ENCODE data around the gene FTSJ1.

Gene FTSJ1

DNA sequence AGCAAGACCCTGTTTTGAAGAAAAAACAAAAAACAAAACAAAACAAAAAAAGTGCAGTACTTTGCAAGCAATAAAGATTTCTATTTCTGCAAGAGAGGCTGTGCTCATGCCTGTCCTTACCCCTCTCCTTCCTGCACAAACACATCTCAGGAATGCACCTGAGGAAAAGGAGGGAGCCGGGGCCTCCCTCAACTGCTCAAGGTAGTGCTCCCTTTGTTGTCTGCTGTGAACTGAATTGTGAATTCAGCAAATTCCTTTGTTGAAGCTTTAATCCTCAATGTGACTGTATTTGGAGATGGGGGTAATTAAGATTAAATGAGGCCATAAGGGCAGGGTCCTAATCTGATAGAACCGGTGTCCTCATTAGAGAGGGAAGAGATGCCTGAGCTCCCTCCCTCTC is 13.9 kb downstream of the FTSJ1 start:
- in situ Hi-C loops (cut with MboI; ENCODE audit: low pct_unique_long_range_greater_than_20kb, low sequenced_read_pairs): no loop called here
- no peak for DNase-seq

- in situ Hi-C loops (cut with MboI; ENCODE audit: low pct_unique_long_range_greater_than_20kb, low sequenced_read_pairs): no loop called here
- no peak for DNase-seq
Measured at GRCh38 chrX:48490661-48491060, 14.7 kb downstream of the FTSJ1 start.

DNA sequence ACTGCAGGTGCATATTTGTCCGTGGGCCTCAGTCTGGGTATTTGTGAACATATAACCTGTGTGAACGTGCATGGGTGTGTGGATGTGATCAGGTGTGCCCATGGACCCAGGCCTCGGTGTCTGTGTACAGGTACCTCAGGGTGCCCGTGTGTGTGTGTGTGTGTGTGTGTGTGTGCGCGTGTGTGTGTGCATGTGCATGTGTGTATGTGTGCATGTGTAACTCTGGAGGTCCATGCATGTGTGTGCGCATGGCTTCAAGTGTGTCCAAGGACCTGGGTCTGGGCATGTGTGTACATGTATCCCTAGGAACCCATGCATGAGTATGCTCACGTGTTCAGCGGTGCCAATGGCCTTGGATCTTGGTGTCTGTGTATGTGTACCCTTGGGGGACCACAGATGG is 15.8 kb downstream of the FTSJ1 start:
- in situ Hi-C loops (cut with MboI; ENCODE audit: low pct_unique_long_range_greater_than_20kb, low sequenced_read_pairs): no loop called here

DNA sequence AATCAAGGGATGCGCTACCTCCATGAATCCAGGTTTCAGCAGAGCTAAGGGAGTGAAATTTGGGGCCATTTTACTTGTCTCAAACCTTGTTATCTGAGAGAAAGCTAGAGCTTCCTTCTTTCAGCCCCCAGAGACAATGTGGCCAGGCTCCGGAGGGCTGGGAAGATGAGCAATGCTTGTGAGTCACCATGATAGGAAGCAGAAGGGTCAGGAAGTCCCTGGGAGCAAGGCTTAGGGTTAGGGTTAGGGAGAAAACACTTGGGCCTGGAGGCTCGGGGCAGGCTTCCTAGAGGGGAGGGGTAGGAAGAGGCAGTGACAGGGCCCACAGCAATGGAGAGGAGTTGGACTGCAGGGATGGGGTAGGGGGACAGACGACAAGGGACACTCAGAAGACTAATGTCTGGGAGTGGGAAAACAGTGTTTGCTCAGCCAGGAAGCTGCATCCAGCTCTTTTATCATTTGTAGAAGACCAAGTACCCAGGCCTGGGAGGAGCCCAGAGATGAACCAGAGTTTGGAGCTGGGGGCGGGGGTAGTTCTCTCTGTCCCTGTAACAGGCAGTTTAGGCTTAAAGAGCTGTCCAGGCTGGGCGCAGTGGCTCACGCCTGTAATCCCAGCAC is 16.4 kb downstream of the FTSJ1 start:
- in situ Hi-C loops (cut with MboI; ENCODE audit: low pct_unique_long_range_greater_than_20kb, low sequenced_read_pairs): no loop called here
- peak; percentile 36 for DNase-seq

More for the DNA sequence above, 15.8 kb downstream of the FTSJ1 start:
- no peak for DNase-seq

- in situ Hi-C loops (cut with MboI; ENCODE audit: low pct_unique_long_range_greater_than_20kb, low sequenced_read_pairs): no loop called here
- DNase-seq: peak; percentile 48
Measured at GRCh38 chrX:48493890-48494364, 17.9 kb downstream of the FTSJ1 start.

GRCh38 chrX:48496660-48497059 is 20.7 kb downstream of the FTSJ1 start:
- DNase-seq: no peak
- in situ Hi-C loops (cut with MboI; ENCODE audit: low pct_unique_long_range_greater_than_20kb, low sequenced_read_pairs): no loop called here

DNA sequence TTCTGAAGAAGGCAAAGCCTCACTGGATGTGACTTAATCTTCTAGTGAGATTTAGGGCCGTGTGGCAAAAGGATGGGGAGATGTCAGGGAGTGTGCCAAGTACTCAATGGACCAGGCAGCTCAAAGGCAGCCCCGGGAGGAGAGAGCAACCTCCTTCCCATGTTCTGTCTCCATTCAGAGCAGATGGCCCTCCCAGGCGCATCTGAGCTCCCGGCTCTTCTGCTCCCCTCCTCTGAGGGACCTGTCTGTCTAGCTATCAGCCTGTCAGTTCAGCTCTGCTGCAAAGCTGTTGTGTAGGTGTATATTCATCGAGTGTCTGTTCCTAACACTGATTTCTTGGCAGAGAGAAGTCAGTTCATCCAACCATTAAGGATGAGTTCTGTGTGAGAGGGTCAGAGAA is 21.9 kb downstream of the FTSJ1 start:
- no peak for DNase-seq
- in situ Hi-C loops (cut with MboI; ENCODE audit: low pct_unique_long_range_greater_than_20kb, low sequenced_read_pairs): no loop called here

GRCh38 chrX:48498374-48498809 is 22.4 kb downstream of the FTSJ1 start:
- DNase-seq: no peak
- in situ Hi-C loops (cut with MboI; ENCODE audit: low pct_unique_long_range_greater_than_20kb, low sequenced_read_pairs): no loop called here

DNA sequence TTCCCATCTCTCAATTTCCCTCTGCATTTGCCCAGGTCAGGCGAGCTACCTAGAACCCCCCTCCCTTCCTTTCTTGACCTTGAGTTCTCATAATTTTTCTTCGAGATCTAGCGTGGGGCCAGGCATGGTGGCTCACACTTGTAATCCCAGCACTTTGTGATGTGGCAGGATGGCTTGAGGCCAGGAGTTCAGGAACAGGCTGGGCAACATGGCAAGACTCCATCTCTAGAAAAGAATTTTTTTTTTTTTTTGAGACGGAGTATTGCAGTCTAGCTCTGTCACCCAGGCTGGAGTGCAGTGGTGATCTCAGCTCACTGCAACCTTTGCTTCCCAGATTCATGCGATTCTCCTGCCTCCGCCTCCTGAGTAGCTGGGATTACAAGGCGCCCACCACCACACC is 28.3 kb downstream of the FTSJ1 start:
- no peak for DNase-seq
- in situ Hi-C loops (cut with MboI; ENCODE audit: low pct_unique_long_range_greater_than_20kb, low sequenced_read_pairs): no loop called here

DNA sequence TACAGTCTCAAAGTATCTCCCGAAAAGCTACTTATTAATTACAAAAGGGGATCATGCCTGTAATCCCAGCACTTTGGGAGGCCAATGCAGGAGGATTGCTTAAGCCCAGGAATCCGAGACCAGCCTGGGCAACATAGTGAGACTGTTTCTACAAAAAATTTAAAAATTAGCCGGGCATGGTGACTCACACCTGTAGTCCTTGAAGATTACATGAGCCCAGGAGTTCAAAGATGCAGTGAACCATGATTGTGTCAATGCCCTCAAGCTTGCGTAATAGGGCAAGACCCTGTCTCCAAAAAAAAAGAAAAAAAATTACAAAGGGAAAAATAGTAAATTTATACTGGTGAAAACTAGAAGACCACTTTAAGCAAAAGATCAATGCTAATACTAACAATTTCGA is 29.5 kb downstream of the FTSJ1 start:
- DNase-seq: no peak
- in situ Hi-C loops (cut with MboI; ENCODE audit: low pct_unique_long_range_greater_than_20kb, low sequenced_read_pairs): no loop called here

GRCh38 chrX:48507246-48507645 is 31.2 kb downstream of the FTSJ1 start:
- no peak for DNase-seq
- in situ Hi-C loops (cut with MboI; ENCODE audit: low pct_unique_long_range_greater_than_20kb, low sequenced_read_pairs): no loop called here

- DNase-seq: peak; percentile 74
- in situ Hi-C loops (cut with MboI; ENCODE audit: low pct_unique_long_range_greater_than_20kb, low sequenced_read_pairs): no loop called here
Measured at GRCh38 chrX:48508400-48509244, 32.6 kb downstream of the FTSJ1 start, which contains the start of gene PORCN. Gene PORCN, plus strand, starts transcription at chrX:48508992. Its CDS starts 829 bp downstream, at chrX:48509821.

- in situ Hi-C loops (cut with MboI; ENCODE audit: low pct_unique_long_range_greater_than_20kb, low sequenced_read_pairs): no loop called here
Measured at GRCh38 chrX:48509245-48509590, 33.2 kb downstream of the FTSJ1 start.

GRCh38 chrX:48509619-48510018 is 33.6 kb downstream of the FTSJ1 start:
- in situ Hi-C loops (cut with MboI; ENCODE audit: low pct_unique_long_range_greater_than_20kb, low sequenced_read_pairs): no loop called here
- DNase-seq: no peak

More at GRCh38 chrX:48509245-48509590, 33.2 kb downstream of the FTSJ1 start:
- no peak for DNase-seq

DNA sequence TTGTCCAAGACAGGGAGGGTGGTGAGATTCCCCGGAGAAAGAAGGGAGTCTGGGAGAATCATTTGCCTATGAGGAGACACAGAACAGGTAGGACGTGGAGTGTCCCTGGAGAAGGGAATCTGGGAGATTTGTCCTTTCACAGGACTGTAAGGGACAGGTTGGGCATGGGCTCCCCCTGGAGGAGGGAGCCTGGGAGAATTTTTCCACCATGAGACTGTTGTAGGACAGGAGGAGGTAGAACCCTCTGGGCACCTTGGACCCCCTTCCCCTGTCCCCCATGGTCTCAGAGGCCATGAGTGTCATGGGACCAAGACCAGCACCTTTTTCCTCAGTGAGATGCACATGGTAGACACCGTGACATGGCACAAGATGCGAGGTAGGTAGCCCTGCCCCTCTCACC is 35.6 kb downstream of the FTSJ1 start:
- in situ Hi-C loops (cut with MboI; ENCODE audit: low pct_unique_long_range_greater_than_20kb, low sequenced_read_pairs): no loop called here

DNA sequence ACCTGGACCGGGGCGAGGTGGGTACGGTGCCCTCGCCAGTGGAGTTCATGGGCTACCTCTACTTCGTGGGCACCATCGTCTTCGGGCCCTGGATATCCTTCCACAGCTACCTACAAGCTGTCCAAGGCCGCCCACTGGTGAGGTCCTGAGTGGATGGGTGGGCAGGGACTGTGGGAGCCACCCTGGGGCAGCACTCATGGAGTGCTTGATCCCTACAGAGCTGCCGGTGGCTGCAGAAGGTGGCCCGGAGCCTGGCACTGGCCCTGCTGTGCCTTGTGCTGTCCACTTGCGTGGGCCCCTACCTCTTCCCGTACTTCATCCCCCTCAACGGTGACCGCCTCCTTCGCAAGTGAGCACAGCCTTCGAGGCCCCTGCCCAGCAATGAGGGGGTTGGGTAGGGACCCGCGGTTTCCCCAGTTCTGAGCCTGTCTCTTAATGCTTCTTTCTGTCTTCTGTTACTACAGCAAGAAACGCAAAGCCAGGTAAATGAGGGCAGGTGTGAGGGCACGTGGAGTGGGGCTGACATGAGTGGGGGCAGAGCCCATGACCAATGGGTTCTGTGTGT is 36.5 kb downstream of the FTSJ1 start:
- in situ Hi-C loops (cut with MboI; ENCODE audit: low pct_unique_long_range_greater_than_20kb, low sequenced_read_pairs): no loop called here

More for the DNA sequence above, 35.6 kb downstream of the FTSJ1 start:
- peak; percentile 20 for DNase-seq

GRCh38 chrX:48513670-48514069 is 37.7 kb downstream of the FTSJ1 start:
- in situ Hi-C loops (cut with MboI; ENCODE audit: low pct_unique_long_range_greater_than_20kb, low sequenced_read_pairs): no loop called here
- DNase-seq: no peak

More for the DNA sequence above, 36.5 kb downstream of the FTSJ1 start:
- no peak for DNase-seq

GRCh38 chrX:48514126-48514806 is 38.3 kb downstream of the FTSJ1 start:
- DNase-seq: no peak
- in situ Hi-C loops (cut with MboI; ENCODE audit: low pct_unique_long_range_greater_than_20kb, low sequenced_read_pairs): no loop called here

DNA sequence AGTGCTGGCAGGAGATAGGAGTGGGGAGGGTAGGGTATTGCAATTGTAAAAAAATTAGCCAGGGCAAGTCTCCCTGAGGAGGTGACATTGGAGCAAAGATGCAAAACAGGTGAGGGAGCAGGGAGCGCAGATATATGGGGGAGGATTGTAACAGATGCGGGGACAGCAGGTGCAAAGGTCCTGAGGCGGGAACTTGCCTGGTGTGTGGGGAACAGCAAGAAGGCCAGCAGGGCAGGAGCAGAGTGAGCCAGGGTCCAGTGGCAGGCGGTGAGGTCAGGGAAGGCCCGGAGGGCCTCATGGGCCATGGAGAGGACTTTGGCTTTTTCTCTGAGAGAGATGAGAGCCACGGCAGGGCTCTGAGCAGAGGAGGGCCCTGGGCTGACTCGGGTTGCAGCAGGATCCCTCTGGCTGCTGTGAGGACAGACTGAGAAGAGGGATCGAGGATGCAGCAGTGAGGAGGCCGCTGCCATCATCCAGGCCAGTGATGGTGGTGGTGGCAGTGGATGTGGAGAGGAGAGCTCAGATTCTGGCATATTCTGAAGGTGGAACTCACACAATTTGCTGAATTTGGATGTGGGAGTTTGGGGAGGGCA is 39.0 kb downstream of the FTSJ1 start:
- in situ Hi-C loops (cut with MboI; ENCODE audit: low pct_unique_long_range_greater_than_20kb, low sequenced_read_pairs): no loop called here
- no peak for DNase-seq

All from KBM-7 (cell line).